ENCODE measurements around the gene NKAIN2. TPM values are rescaled to one million over a fixed set of nuclear protein-coding genes. Genes with fewer than 3 reads are reported as not detected.

NKAIN2 gene
- total and polyA plus RNA-seq, 8 donors: 9.5 to 23.4 (median 18.9) TPM; not detected in 2

- intact Hi-C loops (cut with DNase I): no loop called here
- Histone ChIP-seq H3K4me3 (no peak overlapping the region), H3K36me3 (no peaks in the 10 kb centered on the region), H3K9me3 (no peaks in the 10 kb centered on the region), H3K4me1 (no peaks in the 10 kb centered on the region), H3K27ac (no peak overlapping the region), H3K27me3 (no peaks in the 10 kb centered on the region)
- DNase-seq: no peak
- ATAC-seq: no peak
- no peak for TF ChIP-seq CTCF (IDR thresholded peaks at IDR 0.05)
Measured at GRCh38 chr6:123895346-123895745, 91.7 kb downstream of the NKAIN2 start.

GRCh38 chr6:123895806-123896205, 92.1 kb downstream of the NKAIN2 start:
- intact Hi-C loops (cut with DNase I): no loop called here
- no peak overlapping the region for H3K4me3 ChIP-seq
- no peak for TF ChIP-seq CTCF (IDR thresholded peaks at IDR 0.05)
- H3K4me1 ChIP-seq: no peaks in the 10 kb centered on the region
- no peak overlapping the region for H3K27ac ChIP-seq
- ATAC-seq (no peak), DNase-seq (no peak)
- no peaks in the 10 kb centered on the region for H3K36me3 ChIP-seq
- H3K9me3 ChIP-seq: no peaks in the 10 kb centered on the region
- no peaks in the 10 kb centered on the region for H3K27me3 ChIP-seq

- H3K4me3 ChIP-seq: no peak overlapping the region
- intact Hi-C loops (cut with DNase I): no loop called here
- no peaks in the 10 kb centered on the region for H3K36me3 ChIP-seq
- TF ChIP-seq CTCF (IDR thresholded peaks at IDR 0.05): no peak
- H3K9me3 ChIP-seq: no peaks in the 10 kb centered on the region
- H3K27ac ChIP-seq: no peak overlapping the region
- no peaks in the 10 kb centered on the region for H3K27me3 ChIP-seq
- ATAC-seq: no peak
- H3K4me1 ChIP-seq: no peaks in the 10 kb centered on the region
- no peak for DNase-seq
Measured at GRCh38 chr6:123896869-123897268, 93.2 kb downstream of the NKAIN2 start.

- ATAC-seq (no peak), DNase-seq (no peak)
- no peaks in the 10 kb centered on the region for H3K9me3 ChIP-seq
- H3K4me1 ChIP-seq: no peaks in the 10 kb centered on the region
- no peaks in the 10 kb centered on the region for H3K27me3 ChIP-seq
- no peak overlapping the region for H3K4me3 ChIP-seq
- H3K36me3 ChIP-seq: no peaks in the 10 kb centered on the region
- intact Hi-C loops (cut with DNase I): no loop called here
- no peak for TF ChIP-seq CTCF (IDR thresholded peaks at IDR 0.05)
- H3K27ac ChIP-seq: no peak overlapping the region
Measured at GRCh38 chr6:123897965-123898364, 94.3 kb downstream of the NKAIN2 start.

GRCh38 chr6:123898665-123899064, 95.0 kb downstream of the NKAIN2 start:
- intact Hi-C loops (cut with DNase I): no loop called here

More at GRCh38 chr6:123898665-123899064, 95.0 kb downstream of the NKAIN2 start:
- H3K4me1 ChIP-seq: no peaks in the 10 kb centered on the region
- ATAC-seq: no peak
- no peaks in the 10 kb centered on the region for H3K9me3 ChIP-seq
- TF ChIP-seq CTCF (IDR thresholded peaks at IDR 0.05): no peak
- H3K36me3 ChIP-seq: no peaks in the 10 kb centered on the region
- no peak overlapping the region for H3K4me3 ChIP-seq
- H3K27me3 ChIP-seq: no peaks in the 10 kb centered on the region
- DNase-seq: no peak
- no peak overlapping the region for H3K27ac ChIP-seq
